Measurements from ENCODE around the gene CADM1.

The CADM1 gene

DNA sequence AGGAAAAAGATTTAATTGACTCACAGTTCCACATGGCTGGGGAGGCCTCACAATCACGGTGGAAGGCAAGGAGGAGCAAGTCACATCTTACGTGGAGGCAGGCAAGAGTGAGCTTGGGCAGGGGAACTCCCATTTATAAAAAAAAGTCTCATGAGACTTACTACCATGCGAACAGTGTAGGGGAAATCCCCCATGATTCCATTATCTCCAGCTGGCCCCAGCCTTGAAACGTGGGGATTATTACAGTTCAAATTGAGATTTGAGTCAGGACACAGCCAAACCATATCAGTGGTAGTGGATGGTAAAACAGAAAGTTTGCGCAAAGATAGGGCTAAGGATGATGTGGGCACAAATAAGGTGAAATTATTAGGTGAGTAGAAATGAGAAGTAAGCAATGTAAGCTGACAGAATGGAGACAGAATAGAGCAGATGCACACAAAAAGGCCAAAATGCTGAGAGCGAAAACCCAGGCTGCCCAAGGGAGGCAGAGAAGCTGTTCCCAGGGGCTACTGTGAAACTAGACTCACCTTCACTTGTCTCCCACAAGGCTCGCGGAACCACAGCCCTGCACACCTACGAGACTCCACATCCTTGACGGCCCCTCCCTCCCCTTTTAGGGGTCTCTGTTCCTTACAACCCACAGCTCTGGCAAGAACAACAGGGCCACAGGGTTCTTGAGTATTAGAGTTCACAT lies 377.6 kb downstream of the CADM1 start:
- Mint-ChIP-seq H3K27ac (no peak overlapping the region), H3K36me3 (ENCODE audit: low read depth) (no peaks in the 10 kb centered on the region), H3K27me3 (ENCODE audit: low read depth) (peaks cover 23% of the 10 kb centered on the region), H3K4me1 (peaks cover 10% of the 10 kb centered on the region), H3K4me3 (no peak overlapping the region), H3K9me3 (no peaks in the 10 kb centered on the region)
- TF ChIP-seq CTCF (IDR thresholded peaks at IDR 0.05; ENCODE audit: unreplicated experiment in 3 of 3): no peak

- no peaks in the 10 kb centered on the region for H3K9me3 Mint-ChIP-seq
- peaks cover 23% of the 10 kb centered on the region for H3K27me3 Mint-ChIP-seq (ENCODE audit: low read depth)
- no peak for TF ChIP-seq CTCF (IDR thresholded peaks at IDR 0.05; ENCODE audit: unreplicated experiment in 3 of 3)
- no peak overlapping the region for H3K4me3 Mint-ChIP-seq
- H3K4me1 Mint-ChIP-seq: peaks cover 8% of the 10 kb centered on the region
- H3K36me3 Mint-ChIP-seq (ENCODE audit: low read depth): no peaks in the 10 kb centered on the region
- no peak overlapping the region for H3K27ac Mint-ChIP-seq
These were observed 378.1 kb downstream of the CADM1 start for GRCh38 chr11:115126092-115126491.

DNA sequence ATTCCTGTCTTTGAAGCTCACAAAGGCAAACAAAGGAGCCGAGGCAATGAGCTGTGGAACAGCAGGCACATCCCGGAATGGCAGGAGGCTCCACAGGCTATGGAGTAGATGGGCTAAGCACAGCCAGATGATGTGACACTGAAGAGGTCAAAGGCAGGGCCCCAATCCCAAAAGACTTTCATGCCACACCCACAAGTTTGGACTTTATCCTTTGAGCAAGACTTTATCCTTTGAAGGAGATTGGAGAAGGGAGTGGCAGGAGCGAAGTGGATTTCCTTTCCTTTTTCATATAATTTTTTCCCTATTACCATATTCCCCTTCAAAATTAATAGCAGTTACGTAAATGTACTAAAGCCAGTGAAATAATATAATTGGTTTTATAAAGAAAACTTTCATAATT lies 379.4 kb downstream of the CADM1 start:
- H3K9me3 Mint-ChIP-seq: no peaks in the 10 kb centered on the region
- peaks cover 19% of the 10 kb centered on the region for H3K27me3 Mint-ChIP-seq (ENCODE audit: low read depth)
- H3K4me3 Mint-ChIP-seq: no peak overlapping the region
- no peak for TF ChIP-seq CTCF (IDR thresholded peaks at IDR 0.05; ENCODE audit: unreplicated experiment in 3 of 3)
- no peak overlapping the region for H3K27ac Mint-ChIP-seq
- peaks cover 6% of the 10 kb centered on the region for H3K4me1 Mint-ChIP-seq
- H3K36me3 Mint-ChIP-seq (ENCODE audit: low read depth): no peaks in the 10 kb centered on the region

DNA sequence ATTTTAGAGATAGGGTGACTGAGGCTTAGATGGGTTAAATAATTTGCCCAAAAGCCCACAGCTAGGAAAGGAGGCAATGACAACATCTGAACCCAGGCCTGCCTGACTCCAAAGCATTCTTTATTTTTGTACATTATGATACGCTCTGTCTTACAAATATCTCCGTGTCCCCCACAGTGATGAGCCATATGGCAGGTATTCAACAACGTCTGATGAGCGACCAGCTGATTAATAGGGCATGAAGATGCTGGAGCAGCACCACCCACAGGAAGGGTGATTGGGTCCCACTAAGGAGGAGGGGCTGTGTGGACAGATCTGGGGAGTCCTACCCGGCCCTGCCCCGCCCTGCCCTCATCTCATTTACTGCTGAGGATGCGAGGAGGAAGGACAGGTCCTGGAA lies 380.6 kb downstream of the CADM1 start:
- H3K4me3 Mint-ChIP-seq: no peak overlapping the region
- H3K9me3 Mint-ChIP-seq: no peaks in the 10 kb centered on the region
- no peak for TF ChIP-seq CTCF (IDR thresholded peaks at IDR 0.05; ENCODE audit: unreplicated experiment in 3 of 3)
- H3K27me3 Mint-ChIP-seq (ENCODE audit: low read depth): peaks cover 7% of the 10 kb centered on the region
- H3K27ac Mint-ChIP-seq: no peak overlapping the region
- H3K36me3 Mint-ChIP-seq (ENCODE audit: low read depth): no peaks in the 10 kb centered on the region
- no peaks in the 10 kb centered on the region for H3K4me1 Mint-ChIP-seq

DNA sequence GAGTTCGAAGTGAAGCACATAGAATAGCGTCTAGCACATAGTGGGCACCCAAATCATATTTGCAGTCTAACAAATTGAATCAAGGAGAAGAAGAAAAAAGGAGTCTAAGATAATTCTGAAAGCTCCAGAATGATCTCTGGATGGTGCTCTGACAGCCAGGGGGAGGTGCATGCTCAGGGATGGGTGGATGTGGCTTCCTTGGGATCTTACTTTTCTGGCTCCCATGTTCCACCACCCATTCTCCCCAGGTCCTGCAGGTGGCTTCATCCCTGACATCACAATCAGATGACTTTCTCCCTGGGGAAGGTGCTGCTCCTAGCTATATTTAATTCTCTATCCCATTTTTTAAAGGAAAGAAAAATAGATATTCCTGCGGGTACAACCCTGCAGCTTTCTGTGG lies 381.9 kb downstream of the CADM1 start:
- Mint-ChIP-seq H3K27ac (no peak overlapping the region), H3K4me1 (peaks cover 3% of the 10 kb centered on the region), H3K4me3 (no peak overlapping the region), H3K36me3 (ENCODE audit: low read depth) (no peaks in the 10 kb centered on the region), H3K9me3 (no peaks in the 10 kb centered on the region), H3K27me3 (ENCODE audit: low read depth) (peaks cover 7% of the 10 kb centered on the region)
- TF ChIP-seq CTCF (IDR thresholded peaks at IDR 0.05; ENCODE audit: unreplicated experiment in 3 of 3): no peak

All from nephron (organoid).